GM23338 (cell line): ENCODE results near the gene ATP6V1E1. TPM values are rescaled to one million over a fixed set of nuclear protein-coding genes. Genes with fewer than 3 reads are reported as not detected.

ENCODE experiments used
- ATAC-seq: fragments of 200-7000 bp; cut with Tn5 transposase; 3 replicates; pipeline ENCODE4 v1.9.1; 2020
- DNase-seq: peaks from one replicate; pipeline ENCODE4 v3.0.0-alpha.2; 2015; ENCODE audit warnings: low spot score
- H2AFZ ChIP-seq: fragments of 200-600 bp; sonication (generic); 2 replicates; pipeline ENCODE4 v1.8.0; 2016; ENCODE audit warnings: antibody characterized with exemption, mild to moderate bottlenecking, moderate library complexity
- H3F3A ChIP-seq: fragments of 200-600 bp; sonication (generic); replicated peaks from 2 replicates; pipeline ENCODE4 v1.8.0; 2017; ENCODE audit warnings: antibody characterized with exemption, mixed run types, low read depth
- H3K27ac ChIP-seq: fragments of 200-600 bp; sonication (generic); 2 replicates; pipeline ENCODE4 v1.6.1; 2016; ENCODE audit warnings: low read depth
- H3K27me3 ChIP-seq: fragments of 200-600 bp; sonication (generic); 2 replicates; pipeline ENCODE4 v1.8.0; 2016; ENCODE audit warnings: mild to moderate bottlenecking, mixed run types, moderate library complexity; ENCODE audit not compliant: insufficient read depth
- H3K36me3 ChIP-seq: fragments of 200-600 bp; sonication (generic); 2 replicates; pipeline ENCODE4 v1.8.0; 2016; ENCODE audit warnings: mild to moderate bottlenecking; ENCODE audit not compliant: insufficient read depth
- H3K4me1 ChIP-seq: fragments of 200-600 bp; sonication (generic); 2 replicates; pipeline ENCODE4 v1.8.0; 2016; ENCODE audit warnings: mild to moderate bottlenecking, moderate library complexity; ENCODE audit not compliant: insufficient read depth
- H3K4me2 ChIP-seq: fragments of 200-600 bp; sonication (generic); 2 replicates; pipeline ENCODE4 v1.7.1; 2017; ENCODE audit warnings: mixed run types
- H3K4me3 ChIP-seq: fragments of 200-600 bp; sonication (generic); 2 replicates; pipeline ENCODE4 v1.6.1; 2016; ENCODE audit warnings: mixed run types
- H3K79me2 ChIP-seq: fragments of 200-600 bp; sonication (generic); replicated peaks from 2 replicates; pipeline ENCODE4 v1.8.0; 2017; ENCODE audit warnings: mild to moderate bottlenecking; ENCODE audit not compliant: insufficient read depth
- H3K9me2 ChIP-seq: fragments of 200-600 bp; sonication (generic); 2 replicates; pipeline ENCODE4 v1.8.0; 2017; ENCODE audit not compliant: insufficient read depth
- H4K20me1 ChIP-seq: fragments of 200-600 bp; sonication (generic); replicated peaks from 2 replicates; pipeline ENCODE4 v1.8.0; 2017; ENCODE audit warnings: mild to moderate bottlenecking; ENCODE audit not compliant: insufficient read depth
- H3K27ac Mint-ChIP-seq: 2 replicates; pipeline ENCODE4 v1.8.0; 2020; ENCODE audit warnings: inconsistent platforms, mild to moderate bottlenecking, moderate library complexity, mixed read lengths
- H3K27me3 Mint-ChIP-seq: 3 replicates; pipeline ENCODE4 v1.8.0; 2022; ENCODE audit warnings: low read depth, mild to moderate bottlenecking, moderate library complexity, mixed read lengths, inconsistent platforms; ENCODE audit not compliant: insufficient read depth, poor library complexity
- H3K36me3 Mint-ChIP-seq: 3 replicates; pipeline ENCODE4 v1.8.0; 2021; ENCODE audit warnings: low read depth, mild to moderate bottlenecking, inconsistent platforms, moderate library complexity, mixed read lengths
- H3K4me1 Mint-ChIP-seq: 3 replicates; pipeline ENCODE4 v1.8.0; 2020; ENCODE audit warnings: mild to moderate bottlenecking, inconsistent platforms, mixed read lengths
- H3K4me3 Mint-ChIP-seq: 3 replicates; pipeline ENCODE4 v1.8.0; 2021; ENCODE audit warnings: moderate library complexity, mild to moderate bottlenecking, inconsistent platforms, mixed read lengths
- H3K9me3 Mint-ChIP-seq: 3 replicates; pipeline ENCODE4 v1.8.0; 2020; ENCODE audit warnings: moderate library complexity, mild to moderate bottlenecking, inconsistent platforms, mixed read lengths
- CREB1 ChIP-seq: fragments of 250-450 bp; sonication (Bioruptor Pico); IDR thresholded peaks from 2 replicates; pipeline ENCODE4 v1.5.0; 2020; ENCODE audit warnings: low read depth, mild to moderate bottlenecking, moderate library complexity
- CTCF ChIP-seq, 2 experiments: fragments of 200-600 bp in 1 of 2; sonication (generic) in 1 of 2; conservative IDR thresholded peaks; 2 replicates each; pipeline versions ENCODE4 v1.5.1 to v1.6.1; 2016 to 2017; ENCODE audit warnings: antibody characterized with exemption in 2 of 2, low read depth in 2 of 2, mild to moderate bottlenecking in 2 of 2, moderate library complexity in 1 of 2
- ETS1 ChIP-seq: IDR thresholded peaks from 2 replicates; pipeline ENCODE4 v1.6.1; 2016; ENCODE audit warnings: antibody characterized with exemption
- EZH2 ChIP-seq: fragments of 200-600 bp; sonication (generic); IDR thresholded peaks from one replicate; pipeline ENCODE4 v1.8.0; 2017; ENCODE audit warnings: antibody characterized with exemption, mild to moderate bottlenecking, low read depth; ENCODE audit not compliant: unreplicated experiment
- EZH2phosphoT487 ChIP-seq: fragments of 200-600 bp; sonication (generic); IDR thresholded peaks from one replicate; pipeline ENCODE4 v1.8.1; 2018; ENCODE audit warnings: antibody characterized with exemption; ENCODE audit not compliant: unreplicated experiment
- JUNB ChIP-seq: IDR thresholded peaks from one replicate; pipeline ENCODE4 v1.6.1; 2016; ENCODE audit warnings: antibody characterized with exemption; ENCODE audit not compliant: unreplicated experiment
- NANOG ChIP-seq: IDR thresholded peaks from 2 replicates; pipeline ENCODE4 v1.6.1; 2016; ENCODE audit warnings: antibody characterized with exemption, borderline replicate concordance
- REST ChIP-seq: IDR thresholded peaks from one replicate; pipeline ENCODE4 v1.6.1; 2018; ENCODE audit warnings: antibody characterized with exemption; ENCODE audit not compliant: unreplicated experiment
- ZNF114 ChIP-seq: fragments of 250-450 bp; sonication (Bioruptor Pico); IDR thresholded peaks from 2 replicates; pipeline ENCODE4 v1.5.0; 2020; ENCODE audit warnings: mild to moderate bottlenecking, moderate library complexity
- ZNF331 ChIP-seq: fragments of 250-450 bp; sonication (Bioruptor Pico); IDR thresholded peaks from 2 replicates; pipeline ENCODE4 v1.5.0; 2020; ENCODE audit warnings: low read depth, mild to moderate bottlenecking, moderate library complexity
- polyA plus RNA-seq: library from polyadenylated mRNA; unstranded; fragments of >200 nt; fragmentation: Nextera tagmentation; extraction: Ambion mirVana; gene quantifications from 2 replicates; pipeline ENCODE4 v1.2.1, GENCODE V29; 2016
- total RNA-seq: library from RNA; depleted of rRNA; stranded (reverse); fragments of >200 nt; shearing (Covaris generic); gene quantifications from 2 replicates; pipeline ENCODE4 v1.2.3, GENCODE V29; 2014

ATP6V1E1 gene
- total and polyA plus RNA-seq, 2 experiments from 2014 or later = 74.5 to 81.7 TPM

DNA sequence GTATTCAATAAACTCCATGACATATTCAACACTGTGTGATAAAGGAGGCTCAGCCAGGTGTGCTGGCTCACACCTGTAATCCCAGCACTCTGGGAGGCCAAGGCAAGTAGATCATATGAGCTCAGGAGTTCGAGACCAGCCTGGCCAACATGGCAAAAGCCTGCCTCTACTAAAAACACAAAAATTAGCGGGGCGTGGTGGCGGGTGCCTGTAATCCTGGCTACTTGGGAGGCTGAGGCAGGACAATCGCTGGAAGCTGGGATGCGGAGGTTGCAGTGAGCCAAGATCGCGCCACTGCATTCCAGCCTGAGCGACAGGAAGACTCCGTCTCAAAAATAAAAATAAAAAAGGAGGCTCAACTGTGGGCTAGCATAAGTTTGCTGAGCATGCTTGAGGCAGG, 69.4 kb downstream of the ATP6V1E1 start (continued):
- TF ChIP-seq REST (no peak), CTCF (conservative IDR thresholded peaks at IDR 0.05; ENCODE audit: low read depth in 2 of 2) (no peak), ZNF331 (CRISPR knock-in tag) (no peak), ZNF114 (CRISPR knock-in tag) (no peak), CREB1 (CRISPR knock-in tag) (no peak), NANOG (no peak)

DNA sequence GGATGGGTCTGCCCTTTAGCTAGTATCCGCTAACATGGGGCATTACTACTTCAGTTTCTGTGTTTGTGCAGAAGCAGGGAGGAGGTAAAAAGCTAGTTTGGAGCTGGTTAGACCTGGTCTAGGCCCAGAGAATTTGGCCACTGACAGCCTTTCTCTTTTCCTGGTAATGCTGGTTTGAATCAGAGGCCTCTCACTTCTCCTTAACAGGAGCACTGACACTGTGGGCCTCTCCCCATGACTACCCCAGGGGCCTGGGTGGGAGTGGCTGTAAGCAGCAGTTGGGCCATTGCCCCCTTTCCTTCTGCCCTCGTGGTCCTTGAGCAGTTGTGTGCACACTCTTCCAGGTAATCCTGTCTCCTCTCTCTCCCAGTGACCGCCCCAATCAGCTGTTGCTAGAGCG, 73.7 kb downstream of the ATP6V1E1 start:
- H4K20me1 ChIP-seq = peaks cover 21% of the 10 kb centered on the region
- Mint-ChIP-seq H3K27ac (no peak overlapping the region), H3K36me3 (peaks cover 94% of the 10 kb centered on the region), H3K9me3 (peaks cover 13% of the 10 kb centered on the region), H3K4me1 (no peaks in the 10 kb centered on the region), H3K4me3 (no peak overlapping the region), H3K27me3 (peaks cover 14% of the 10 kb centered on the region)
- H3K79me2 ChIP-seq = no peaks in the 10 kb centered on the region; the same call in 1 of the 2 replicates
- no peaks in the 10 kb centered on the region for H3K4me1 ChIP-seq
- no peak for DNase-seq
- peaks cover 70% of the 10 kb centered on the region for H3K36me3 ChIP-seq
- peaks cover 36% of the 10 kb centered on the region for H3F3A ChIP-seq
- no peak for ATAC-seq
- no peaks in the 10 kb centered on the region for H3K27me3 ChIP-seq
- no peak overlapping the region for H2AFZ ChIP-seq
- no peak for TF ChIP-seq NANOG
- TF ChIP-seq JUNB = no peak
- no peak for TF ChIP-seq REST
- TF ChIP-seq EZH2phosphoT487 = no peak
- no peak for TF ChIP-seq EZH2
- no peak for TF ChIP-seq CTCF (conservative IDR thresholded peaks at IDR 0.05; ENCODE audit: low read depth in 2 of 2)
- no peak for TF ChIP-seq ETS1
- TF ChIP-seq ZNF331 (CRISPR knock-in tag) = no peak
- no peak overlapping the region; the same call in 1 of the 2 replicates for H3K27ac ChIP-seq
- H3K4me3 ChIP-seq = no peak overlapping the region
- no peaks in the 10 kb centered on the region for H3K9me2 ChIP-seq
- no peak overlapping the region for H3K4me2 ChIP-seq
